Panc1 (cell line): ENCODE data around the gene LAMA5. TPM values are rescaled to one million over a fixed set of nuclear protein-coding genes. Genes with fewer than 3 reads are reported as not detected.

Experiments
- ATAC-seq: fragments of 200-7000 bp; cut with Tn5 transposase; 2 replicates; pipeline ENCODE4 v1.9.1; 2020; ENCODE audit warnings: mild to moderate bottlenecking, moderate library complexity
- BruUV-seq: library from RNA; stranded (reverse); fragments of 400-500 nt; replicated peaks from 2 replicates; lab custom pipeline; 2021; lab: Mats Ljungman, UMichigan
- CTCF ChIA-PET: fragments of 300-600 bp; sonication (Branson Sonifier 250); formaldehyde crosslinking; loops from one replicate; lab custom pipeline; 2022; ENCODE audit warnings: antibody characterized with exemption; lab: Charles Lee
- POLR2A ChIA-PET: fragments of 300-600 bp; sonication (Branson Sonifier 250); formaldehyde crosslinking; loops from one replicate; lab custom pipeline; 2022; ENCODE audit warnings: antibody characterized with exemption; lab: Charles Lee
- DNase-seq: peaks from one replicate; pipeline ENCODE4 v3.0.0-alpha.2; 2010; ENCODE audit warnings: low read depth, low spot score
- H3K27ac ChIP-seq: 2 replicates; pipeline ENCODE4 v1.5.1; 2011; ENCODE audit warnings: mild to moderate bottlenecking, low read length, inconsistent platforms
- H3K27me3 ChIP-seq: fragments of 200-500 bp; sonication (Bioruptor generic); 2 replicates; pipeline ENCODE4 v1.6.0; 2014; ENCODE audit warnings: low read length, inconsistent platforms; ENCODE audit not compliant: control insufficient read depth, insufficient read depth
- H3K36me3 ChIP-seq: fragments of 200-500 bp; sonication (Bioruptor generic); 2 replicates; pipeline ENCODE4 v1.5.1; 2014; ENCODE audit warnings: inconsistent platforms, mild to moderate bottlenecking, low read length, moderate library complexity; ENCODE audit not compliant: control insufficient read depth, insufficient read depth
- H3K4me1 ChIP-seq: 2 replicates; pipeline ENCODE4 v1.5.1; 2011; ENCODE audit warnings: inconsistent platforms, mild to moderate bottlenecking, low read length, moderate library complexity; ENCODE audit not compliant: control insufficient read depth, insufficient read depth
- H3K4me3 ChIP-seq, 2 experiments: 2 replicates each; pipeline ENCODE4 v1.5.1; 2011 to 2012; ENCODE audit warnings: low read depth in 2 of 2, low read length in 2 of 2, mild to moderate bottlenecking in 2 of 2, inconsistent platforms in 1 of 2, moderate library complexity in 1 of 2
- H3K9me3 ChIP-seq: fragments of 200-500 bp; sonication (Bioruptor generic); 2 replicates; pipeline ENCODE4 v1.5.1; 2014; ENCODE audit warnings: low read depth, mild to moderate bottlenecking, inconsistent platforms, low read length, moderate library complexity; ENCODE audit not compliant: control insufficient read depth, insufficient read depth
- POLR2AphosphoS5 ChIP-seq: IDR thresholded peaks from 2 replicates; pipeline ENCODE4 v1.6.1; 2012; ENCODE audit warnings: mild to moderate bottlenecking, low read depth, low read length, moderate library complexity
- SIN3A ChIP-seq: IDR thresholded peaks from 2 replicates; pipeline ENCODE4 v1.6.1; 2012; ENCODE audit warnings: low read depth, mild to moderate bottlenecking, low read length, moderate library complexity, borderline replicate concordance; ENCODE audit not compliant: insufficient read depth
- TCF7L2 ChIP-seq: IDR thresholded peaks from 2 replicates; pipeline ENCODE4 v1.6.1; 2011; ENCODE audit warnings: mild to moderate bottlenecking, low read depth, low read length, inconsistent platforms
- in situ Hi-C: cut with HindIII; loops from 2 replicates; pipeline ENCODE4 v1.10.0; 2016; ENCODE audit warnings: low sequenced_read_pairs, low pct_unique_long_range_greater_than_20kb
- intact Hi-C: fragments of 100-400 bp; cut with micrococcal nuclease; formaldehyde crosslinking; loops from one replicate; pipeline ENCODE4 v1.10.0; 2022; ENCODE audit not compliant: unreplicated experiment
- total RNA-seq: library from RNA; stranded (reverse); gene quantifications from one replicate; pipeline ENCODE4 v1.2.1, GENCODE V29; 2021; ENCODE audit not compliant: unreplicated experiment
- TF ChIP-seq, protein P1 (sequence below): fragments of 450-650 bp; IDR thresholded peaks from 2 replicates; pipeline ENCODE4 v1.5.1; 2017; ENCODE audit warnings: mild to moderate bottlenecking
- TF ChIP-seq, protein P2 (sequence below), 2 experiments: IDR thresholded peaks; 2 replicates each; pipeline ENCODE4 v1.6.1; 2011 to 2012; ENCODE audit warnings: low read depth in 2 of 2, control low read depth in 1 of 2, low read length in 1 of 2, mild to moderate bottlenecking in 1 of 2, moderate library complexity in 1 of 2; ENCODE audit not compliant: insufficient read depth in 1 of 2

The LAMA5 gene
- total RNA-seq, 1 experiment from 2014 or later, result 497 TPM

DNA sequence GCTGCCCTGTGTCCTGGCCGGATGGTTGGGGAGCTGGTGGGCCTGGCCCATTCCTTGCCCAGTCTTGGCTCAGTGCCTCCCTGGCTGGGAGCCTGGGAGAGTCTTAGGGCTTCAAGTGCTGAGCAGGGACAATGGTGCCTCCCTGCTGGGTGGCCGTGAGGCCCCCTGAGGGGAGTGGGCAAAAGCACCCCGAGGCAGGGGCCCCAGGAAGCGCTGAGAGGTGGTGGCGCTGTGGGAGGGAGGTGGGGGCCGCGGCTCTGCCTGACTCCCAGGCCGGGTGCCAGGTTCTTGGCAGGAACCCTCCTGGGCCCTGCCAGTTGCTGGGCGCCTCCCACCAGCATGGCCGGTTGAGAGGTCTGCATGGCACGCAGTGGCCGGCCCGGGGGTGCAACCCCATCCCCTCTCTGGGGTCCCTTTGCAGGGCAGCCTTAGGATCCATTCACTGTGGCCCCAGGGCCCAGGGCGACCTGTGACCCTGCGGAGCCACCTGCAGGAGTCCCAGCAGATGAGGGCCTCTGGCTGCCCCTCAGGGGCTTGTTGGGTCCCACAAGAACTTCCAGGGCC lies 10.6 kb upstream of the LAMA5 start:
- ChIA-PET CTCF (interaction anchor here (1.7 kb wide), 1 partner anchor 9 kb away, joined by 5 read pairs; no protein-coding TSS in a partner anchor), POLR2A (no interaction called here)
- Histone ChIP-seq H3K4me3 (no peak overlapping the region), H3K27ac (peak overlapping the region; percentile 86), H3K4me1 (peaks cover 57% of the 10 kb centered on the region), H3K9me3 (no peaks in the 10 kb centered on the region), H3K27me3 (no peaks in the 10 kb centered on the region), H3K36me3 (no peaks in the 10 kb centered on the region)
- intact Hi-C loops, result no loop called here
- DNase-seq (no peak), ATAC-seq (no peak)
- BruUV-seq, result no TSS peak
- TF ChIP-seq, protein P1, sequence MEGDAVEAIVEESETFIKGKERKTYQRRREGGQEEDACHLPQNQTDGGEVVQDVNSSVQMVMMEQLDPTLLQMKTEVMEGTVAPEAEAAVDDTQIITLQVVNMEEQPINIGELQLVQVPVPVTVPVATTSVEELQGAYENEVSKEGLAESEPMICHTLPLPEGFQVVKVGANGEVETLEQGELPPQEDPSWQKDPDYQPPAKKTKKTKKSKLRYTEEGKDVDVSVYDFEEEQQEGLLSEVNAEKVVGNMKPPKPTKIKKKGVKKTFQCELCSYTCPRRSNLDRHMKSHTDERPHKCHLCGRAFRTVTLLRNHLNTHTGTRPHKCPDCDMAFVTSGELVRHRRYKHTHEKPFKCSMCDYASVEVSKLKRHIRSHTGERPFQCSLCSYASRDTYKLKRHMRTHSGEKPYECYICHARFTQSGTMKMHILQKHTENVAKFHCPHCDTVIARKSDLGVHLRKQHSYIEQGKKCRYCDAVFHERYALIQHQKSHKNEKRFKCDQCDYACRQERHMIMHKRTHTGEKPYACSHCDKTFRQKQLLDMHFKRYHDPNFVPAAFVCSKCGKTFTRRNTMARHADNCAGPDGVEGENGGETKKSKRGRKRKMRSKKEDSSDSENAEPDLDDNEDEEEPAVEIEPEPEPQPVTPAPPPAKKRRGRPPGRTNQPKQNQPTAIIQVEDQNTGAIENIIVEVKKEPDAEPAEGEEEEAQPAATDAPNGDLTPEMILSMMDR, result no peak
- TF ChIP-seq SIN3A (no peak), POLR2AphosphoS5 (peak; percentile 24; the same call in 1 of the 2 replicates), TCF7L2 (no peak)
- TF ChIP-seq, protein P2, sequence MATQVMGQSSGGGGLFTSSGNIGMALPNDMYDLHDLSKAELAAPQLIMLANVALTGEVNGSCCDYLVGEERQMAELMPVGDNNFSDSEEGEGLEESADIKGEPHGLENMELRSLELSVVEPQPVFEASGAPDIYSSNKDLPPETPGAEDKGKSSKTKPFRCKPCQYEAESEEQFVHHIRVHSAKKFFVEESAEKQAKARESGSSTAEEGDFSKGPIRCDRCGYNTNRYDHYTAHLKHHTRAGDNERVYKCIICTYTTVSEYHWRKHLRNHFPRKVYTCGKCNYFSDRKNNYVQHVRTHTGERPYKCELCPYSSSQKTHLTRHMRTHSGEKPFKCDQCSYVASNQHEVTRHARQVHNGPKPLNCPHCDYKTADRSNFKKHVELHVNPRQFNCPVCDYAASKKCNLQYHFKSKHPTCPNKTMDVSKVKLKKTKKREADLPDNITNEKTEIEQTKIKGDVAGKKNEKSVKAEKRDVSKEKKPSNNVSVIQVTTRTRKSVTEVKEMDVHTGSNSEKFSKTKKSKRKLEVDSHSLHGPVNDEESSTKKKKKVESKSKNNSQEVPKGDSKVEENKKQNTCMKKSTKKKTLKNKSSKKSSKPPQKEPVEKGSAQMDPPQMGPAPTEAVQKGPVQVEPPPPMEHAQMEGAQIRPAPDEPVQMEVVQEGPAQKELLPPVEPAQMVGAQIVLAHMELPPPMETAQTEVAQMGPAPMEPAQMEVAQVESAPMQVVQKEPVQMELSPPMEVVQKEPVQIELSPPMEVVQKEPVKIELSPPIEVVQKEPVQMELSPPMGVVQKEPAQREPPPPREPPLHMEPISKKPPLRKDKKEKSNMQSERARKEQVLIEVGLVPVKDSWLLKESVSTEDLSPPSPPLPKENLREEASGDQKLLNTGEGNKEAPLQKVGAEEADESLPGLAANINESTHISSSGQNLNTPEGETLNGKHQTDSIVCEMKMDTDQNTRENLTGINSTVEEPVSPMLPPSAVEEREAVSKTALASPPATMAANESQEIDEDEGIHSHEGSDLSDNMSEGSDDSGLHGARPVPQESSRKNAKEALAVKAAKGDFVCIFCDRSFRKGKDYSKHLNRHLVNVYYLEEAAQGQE (IDR thresholded peaks at IDR 0.05; ENCODE audit: insufficient read depth in 1 of 2, low read depth in 2 of 2, low read length in 1 of 2), result no peak
- in situ Hi-C loops, result no loop called here

DNA sequence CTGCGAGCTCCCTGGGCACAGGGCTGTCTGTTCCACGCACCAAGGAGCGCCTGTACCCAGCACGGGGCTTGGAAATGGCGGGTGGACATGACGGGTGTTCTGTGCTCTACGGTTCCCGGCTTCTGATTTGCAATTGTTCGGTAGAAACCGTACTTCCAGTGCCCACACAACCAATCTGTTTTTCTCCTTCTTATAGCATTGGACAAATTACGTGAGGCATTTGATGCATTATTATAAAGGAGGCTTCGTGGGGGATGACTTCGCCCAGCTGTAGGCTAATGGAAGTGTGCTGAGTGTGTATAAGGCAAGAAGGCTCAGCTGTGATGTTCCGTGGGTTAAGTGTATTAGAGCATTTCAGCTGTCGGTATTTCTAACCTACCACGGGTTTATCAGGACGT lies 10.0 kb upstream of the LAMA5 start:
- no TSS peak for BruUV-seq

More for the DNA sequence above, 10.0 kb upstream of the LAMA5 start:
- ChIA-PET POLR2A (no interaction called here), CTCF (no interaction called here)
- TF ChIP-seq SIN3A, result no peak
- TF ChIP-seq, protein P1, result no peak
- in situ Hi-C loops, result no loop called here
- H3K36me3 ChIP-seq, result no peaks in the 10 kb centered on the region
- peaks cover 64% of the 10 kb centered on the region for H3K4me1 ChIP-seq
- ATAC-seq (no peak), DNase-seq (no peak)
- H3K27ac ChIP-seq, result peak overlapping the region; percentile 86
- H3K9me3 ChIP-seq, result no peaks in the 10 kb centered on the region
- H3K27me3 ChIP-seq, result no peaks in the 10 kb centered on the region
- intact Hi-C loops, result no loop called here
- no peak overlapping the region for H3K4me3 ChIP-seq
